Measurements from ENCODE around the gene MARK2.

Gene MARK2

GRCh38 chr11:63911440-63911839 lies 72.5 kb downstream of the MARK2 start:
- no peaks in the 10 kb centered on the region for H3K9me3 Mint-ChIP-seq
- no peak overlapping the region for H3K27ac Mint-ChIP-seq
- H3K4me1 Mint-ChIP-seq (ENCODE audit: low read depth): no peaks in the 10 kb centered on the region
- H3K27me3 Mint-ChIP-seq (ENCODE audit: low read depth): peaks cover 3% of the 10 kb centered on the region
- no peak overlapping the region for H3K4me3 Mint-ChIP-seq
- H3K36me3 Mint-ChIP-seq (ENCODE audit: low read depth): peaks cover 7% of the 10 kb centered on the region

DNA sequence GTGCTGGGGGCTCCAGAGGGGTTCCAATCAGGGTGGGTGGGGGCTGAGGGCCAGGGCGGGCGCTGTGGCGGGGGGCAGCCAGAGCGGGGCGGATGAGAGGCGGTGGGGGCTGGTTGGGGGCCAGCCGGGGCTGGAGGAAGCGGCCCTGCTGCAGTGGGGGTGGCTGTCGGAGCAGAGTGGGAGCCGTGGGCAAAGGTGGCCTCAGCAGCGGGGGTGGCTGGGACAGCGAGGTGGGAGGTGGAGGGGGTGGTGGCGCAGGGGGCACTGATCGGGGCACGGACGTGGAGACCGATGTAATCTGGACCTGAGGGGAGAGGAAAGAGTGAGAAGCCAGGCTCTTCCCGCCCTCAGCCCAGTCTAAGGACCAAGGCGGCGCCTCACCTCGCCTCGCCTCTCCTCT lies 73.0 kb downstream of the MARK2 start:
- H3K4me1 Mint-ChIP-seq (ENCODE audit: low read depth): no peaks in the 10 kb centered on the region
- H3K27ac Mint-ChIP-seq: no peak overlapping the region
- peaks cover 3% of the 10 kb centered on the region for H3K27me3 Mint-ChIP-seq (ENCODE audit: low read depth)
- no peaks in the 10 kb centered on the region for H3K9me3 Mint-ChIP-seq
- peaks cover 6% of the 10 kb centered on the region for H3K36me3 Mint-ChIP-seq (ENCODE audit: low read depth)
- no peak overlapping the region for H3K4me3 Mint-ChIP-seq

GRCh38 chr11:63912678-63913077 lies 73.8 kb downstream of the MARK2 start:
- Mint-ChIP-seq H3K4me1 (ENCODE audit: low read depth) (peaks cover 3% of the 10 kb centered on the region), H3K4me3 (no peak overlapping the region), H3K9me3 (no peaks in the 10 kb centered on the region), H3K27me3 (ENCODE audit: low read depth) (peaks cover 5% of the 10 kb centered on the region), H3K36me3 (ENCODE audit: low read depth) (peaks cover 6% of the 10 kb centered on the region), H3K27ac (no peak overlapping the region)

GRCh38 chr11:63913866-63914830 lies 75.2 kb downstream of the MARK2 start:
- no peaks in the 10 kb centered on the region for H3K9me3 Mint-ChIP-seq

DNA sequence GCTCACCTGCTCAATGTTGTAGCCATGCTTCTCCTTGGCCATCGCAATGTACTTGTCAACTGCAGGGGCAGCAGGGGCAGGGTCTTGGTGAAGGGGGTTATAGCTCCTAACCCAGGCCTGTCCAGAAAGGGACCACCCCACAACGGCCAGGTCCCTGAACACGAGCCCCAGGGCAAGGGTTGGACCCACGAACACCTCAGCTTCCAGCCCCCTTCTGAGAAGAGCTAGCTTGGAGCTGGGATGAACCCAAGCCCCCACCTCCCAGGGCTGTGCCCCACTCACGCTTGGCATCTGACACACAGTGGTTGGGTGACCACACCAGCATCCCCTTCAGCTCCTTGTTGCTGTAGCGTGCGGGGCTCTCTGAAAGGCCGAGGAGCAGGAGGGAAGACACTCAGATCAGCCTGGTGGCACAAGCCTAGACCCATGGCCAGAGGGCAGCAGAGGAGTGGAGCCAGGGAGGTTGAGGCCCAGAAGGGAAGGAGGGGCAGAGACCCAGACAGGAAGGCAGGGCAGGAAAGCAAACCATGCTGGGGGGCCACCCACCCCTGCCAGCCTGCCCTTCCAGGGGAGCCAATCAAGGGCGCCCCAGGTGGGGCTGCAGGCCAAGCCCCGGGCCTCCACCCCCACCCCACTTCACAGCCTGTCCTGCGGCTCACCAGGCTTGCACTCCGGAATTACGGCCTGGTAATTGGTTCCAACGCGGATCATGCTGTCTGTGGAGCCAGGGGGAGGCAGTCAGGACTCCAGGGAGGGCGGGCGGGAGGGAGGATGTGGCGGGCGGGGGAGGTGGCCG lies 76.2 kb downstream of the MARK2 start:
- H3K27ac Mint-ChIP-seq: no peak overlapping the region
- peak overlapping the region; percentile 42 for H3K4me3 Mint-ChIP-seq

More at GRCh38 chr11:63913866-63914830, 75.2 kb downstream of the MARK2 start:
- Mint-ChIP-seq H3K27me3 (ENCODE audit: low read depth) (peaks cover 14% of the 10 kb centered on the region), H3K4me1 (ENCODE audit: low read depth) (peaks cover 7% of the 10 kb centered on the region), H3K27ac (no peak overlapping the region), H3K36me3 (ENCODE audit: low read depth) (peaks cover 6% of the 10 kb centered on the region), H3K4me3 (no peak overlapping the region)

DNA sequence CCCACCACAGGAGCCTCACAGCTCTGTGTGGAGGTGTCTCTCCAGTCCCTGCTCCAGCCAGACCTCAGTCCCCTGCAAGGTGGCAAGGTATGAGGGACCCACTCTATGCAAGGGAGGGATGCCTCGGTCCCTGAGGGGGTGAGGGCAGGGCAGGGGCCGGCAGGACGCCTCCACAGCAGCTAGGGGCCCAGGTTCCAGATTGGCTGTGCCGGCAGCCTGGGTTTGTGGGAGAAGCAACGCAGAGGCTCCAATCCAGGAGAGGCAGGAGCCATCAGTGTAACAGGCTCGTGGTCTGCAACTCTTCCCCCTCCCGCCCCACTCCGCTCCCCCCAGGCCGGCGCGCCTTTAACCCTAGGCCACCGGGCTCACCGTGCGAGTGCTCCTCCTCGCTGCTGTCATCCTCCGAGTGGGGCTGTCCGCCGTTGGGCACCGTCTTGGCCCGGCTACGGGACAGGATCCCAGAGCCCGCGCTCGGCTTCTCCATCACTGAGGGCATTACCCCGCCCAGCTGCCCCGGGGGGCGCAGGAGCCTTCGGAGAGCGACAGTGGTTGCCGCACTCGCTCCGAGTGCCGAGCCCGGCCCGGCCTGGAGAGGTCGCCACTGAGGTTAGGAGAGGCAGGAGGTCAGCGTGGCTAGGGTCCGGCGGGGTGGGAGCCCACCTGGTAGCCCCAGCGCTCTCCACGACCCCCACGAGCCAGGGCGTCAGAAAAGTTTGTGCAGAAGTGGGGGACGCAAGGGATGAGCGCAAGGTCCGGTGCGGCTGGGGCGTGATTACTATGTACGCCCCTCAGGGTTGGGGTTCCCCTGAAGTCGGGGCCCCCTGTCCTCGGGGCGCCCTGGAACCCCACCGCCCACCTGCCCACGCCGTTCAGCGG lies 77.3 kb downstream of the MARK2 start:
- H3K4me1 Mint-ChIP-seq (ENCODE audit: low read depth): peaks cover 7% of the 10 kb centered on the region
- H3K27ac Mint-ChIP-seq: no peak overlapping the region
- peaks cover 14% of the 10 kb centered on the region for H3K27me3 Mint-ChIP-seq (ENCODE audit: low read depth)
- H3K36me3 Mint-ChIP-seq (ENCODE audit: low read depth): no peaks in the 10 kb centered on the region
- H3K9me3 Mint-ChIP-seq: no peaks in the 10 kb centered on the region
- peak overlapping the region; percentile 79 for H3K4me3 Mint-ChIP-seq

More for the DNA sequence above, 76.2 kb downstream of the MARK2 start:
- Mint-ChIP-seq H3K27me3 (ENCODE audit: low read depth) (peaks cover 14% of the 10 kb centered on the region), H3K36me3 (ENCODE audit: low read depth) (peaks cover 5% of the 10 kb centered on the region), H3K4me1 (ENCODE audit: low read depth) (peaks cover 7% of the 10 kb centered on the region), H3K9me3 (no peaks in the 10 kb centered on the region)

DNA sequence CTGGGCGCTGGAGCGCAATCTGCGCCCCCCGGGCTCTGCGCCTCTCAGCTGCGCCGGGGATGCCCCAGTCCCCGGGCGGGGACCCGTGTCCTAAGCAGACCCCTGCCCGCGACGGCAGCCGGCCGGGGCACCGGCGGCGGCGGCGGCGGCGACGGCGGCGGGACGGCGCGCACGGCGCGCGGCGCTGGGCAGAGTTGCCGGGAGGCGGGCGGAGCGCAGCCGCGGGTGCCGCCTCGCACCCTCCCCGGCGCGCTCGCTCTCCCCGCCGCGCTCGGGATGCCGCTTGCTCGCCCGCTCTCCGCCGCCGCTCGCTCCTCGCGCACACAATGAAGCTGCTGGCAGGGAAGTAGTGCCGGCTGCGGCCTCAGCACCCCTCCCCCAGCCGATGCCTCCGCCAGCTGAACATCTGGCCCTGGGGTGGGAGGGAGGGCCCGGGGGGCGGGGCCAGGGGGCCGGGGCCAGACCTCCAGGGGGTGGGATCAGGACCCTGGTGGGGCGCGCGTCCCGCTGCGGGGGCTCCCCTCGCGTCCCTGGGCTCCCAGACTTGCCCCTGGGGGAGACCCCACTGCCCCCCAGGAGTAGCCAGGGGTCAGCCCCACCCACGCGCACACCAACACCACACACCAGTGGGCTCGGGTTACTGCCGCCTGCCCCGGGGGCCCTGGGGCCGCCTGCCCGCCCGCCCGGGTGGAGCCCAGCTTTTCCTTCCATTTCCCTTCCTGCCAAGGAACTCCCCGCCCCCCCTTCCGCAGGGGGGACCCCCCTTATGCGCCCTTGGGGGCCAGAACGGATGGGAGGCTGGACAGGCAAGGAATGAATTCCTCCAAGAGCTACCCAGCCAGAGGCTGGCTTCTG lies 78.2 kb downstream of the MARK2 start, which contains the start of gene RCOR2:
Gene RCOR2 (minus strand): TSS at position 328 of the 855 bp plus-strand sequence. CDS start 708 bp downstream, outside the sequence.
- Mint-ChIP-seq H3K27me3 (ENCODE audit: low read depth) (peaks cover 17% of the 10 kb centered on the region), H3K4me1 (ENCODE audit: low read depth) (peaks cover 7% of the 10 kb centered on the region), H3K36me3 (ENCODE audit: low read depth) (no peaks in the 10 kb centered on the region), H3K27ac (no peak within 1 kb of the TSS), H3K9me3 (no peaks in the 10 kb centered on the region), H3K4me3 (peak within 1 kb of the TSS; percentile 79)

DNA sequence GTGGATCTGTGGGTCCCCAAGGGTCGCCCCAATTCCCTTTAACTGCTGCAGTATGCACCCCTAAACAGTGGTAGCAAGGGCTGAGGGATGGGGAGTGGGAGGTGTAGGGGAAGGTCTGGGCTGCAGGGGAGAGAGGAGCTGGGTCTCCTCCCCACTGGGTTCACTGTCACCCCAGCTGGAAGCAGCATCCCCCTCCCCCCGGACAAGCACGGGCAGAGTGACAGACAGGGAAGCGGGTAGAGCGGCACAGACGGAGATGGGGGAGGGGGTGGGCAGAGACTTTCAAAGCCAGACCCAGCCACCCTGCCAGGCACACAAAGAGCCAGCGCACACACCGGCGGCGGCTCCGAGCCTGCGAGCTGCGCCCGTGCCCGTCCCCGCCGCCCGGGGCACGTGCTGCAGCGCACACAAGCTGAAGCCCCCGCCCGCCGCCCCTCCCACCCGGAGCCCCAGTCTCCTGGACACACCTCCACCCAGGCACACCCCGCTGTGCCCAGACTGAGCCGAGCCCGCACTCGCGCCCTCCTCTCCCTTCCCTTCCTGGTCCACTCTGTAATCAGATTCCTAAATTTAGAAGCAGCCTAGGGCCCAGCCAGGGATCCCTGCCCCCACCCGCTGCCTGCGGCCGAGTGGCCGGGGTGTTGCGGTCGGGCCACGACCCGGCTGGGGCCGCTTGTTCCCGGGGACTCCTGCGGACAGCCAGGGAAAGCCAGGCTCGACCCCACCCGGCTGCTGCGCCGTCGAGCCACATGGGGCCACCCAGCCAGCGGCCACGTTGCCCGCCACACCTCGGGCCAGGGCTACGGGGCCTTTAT lies 79.0 kb downstream of the MARK2 start:
- no peaks in the 10 kb centered on the region for H3K36me3 Mint-ChIP-seq (ENCODE audit: low read depth)
- H3K27ac Mint-ChIP-seq: no peak overlapping the region

DNA sequence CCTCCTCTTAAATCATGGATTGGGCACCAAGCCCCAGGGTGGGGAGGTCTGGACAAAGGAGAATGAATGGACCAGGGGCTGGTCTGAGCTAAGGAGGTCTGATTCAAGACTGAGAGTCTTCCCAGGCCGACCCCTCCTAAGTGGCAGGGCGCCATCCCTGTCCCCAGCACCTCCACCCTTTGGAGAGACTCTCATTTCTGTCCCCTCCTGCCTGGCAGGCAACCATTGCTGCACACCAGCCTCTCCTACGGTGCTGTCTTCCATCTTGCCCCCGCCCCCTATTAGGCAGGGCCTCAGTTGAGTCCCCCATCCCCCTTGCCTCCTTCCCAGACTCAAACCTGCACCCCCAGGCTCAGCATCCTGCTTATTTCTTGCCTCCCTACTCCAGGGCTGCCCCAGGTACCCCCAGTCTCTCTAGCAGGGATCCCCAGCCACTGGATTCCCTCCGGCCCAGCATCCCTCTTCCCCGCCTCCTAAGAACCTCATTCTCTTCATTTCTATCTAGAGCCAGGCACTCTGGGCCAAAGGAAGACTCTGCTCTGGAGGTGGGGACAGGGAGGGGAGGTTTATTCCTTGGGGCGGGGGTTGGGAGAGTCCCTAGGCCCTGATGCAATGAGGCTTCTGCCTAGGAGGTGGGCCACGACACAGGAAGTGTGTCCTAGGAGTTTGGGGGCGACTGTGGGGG lies 79.7 kb downstream of the MARK2 start:
- peaks cover 7% of the 10 kb centered on the region for H3K4me1 Mint-ChIP-seq (ENCODE audit: low read depth)

More for the DNA sequence above, 79.0 kb downstream of the MARK2 start:
- H3K27me3 Mint-ChIP-seq (ENCODE audit: low read depth): peaks cover 26% of the 10 kb centered on the region
- peak overlapping the region; percentile 14 for H3K4me3 Mint-ChIP-seq
- peaks cover 7% of the 10 kb centered on the region for H3K4me1 Mint-ChIP-seq (ENCODE audit: low read depth)
- H3K9me3 Mint-ChIP-seq: no peaks in the 10 kb centered on the region

DNA sequence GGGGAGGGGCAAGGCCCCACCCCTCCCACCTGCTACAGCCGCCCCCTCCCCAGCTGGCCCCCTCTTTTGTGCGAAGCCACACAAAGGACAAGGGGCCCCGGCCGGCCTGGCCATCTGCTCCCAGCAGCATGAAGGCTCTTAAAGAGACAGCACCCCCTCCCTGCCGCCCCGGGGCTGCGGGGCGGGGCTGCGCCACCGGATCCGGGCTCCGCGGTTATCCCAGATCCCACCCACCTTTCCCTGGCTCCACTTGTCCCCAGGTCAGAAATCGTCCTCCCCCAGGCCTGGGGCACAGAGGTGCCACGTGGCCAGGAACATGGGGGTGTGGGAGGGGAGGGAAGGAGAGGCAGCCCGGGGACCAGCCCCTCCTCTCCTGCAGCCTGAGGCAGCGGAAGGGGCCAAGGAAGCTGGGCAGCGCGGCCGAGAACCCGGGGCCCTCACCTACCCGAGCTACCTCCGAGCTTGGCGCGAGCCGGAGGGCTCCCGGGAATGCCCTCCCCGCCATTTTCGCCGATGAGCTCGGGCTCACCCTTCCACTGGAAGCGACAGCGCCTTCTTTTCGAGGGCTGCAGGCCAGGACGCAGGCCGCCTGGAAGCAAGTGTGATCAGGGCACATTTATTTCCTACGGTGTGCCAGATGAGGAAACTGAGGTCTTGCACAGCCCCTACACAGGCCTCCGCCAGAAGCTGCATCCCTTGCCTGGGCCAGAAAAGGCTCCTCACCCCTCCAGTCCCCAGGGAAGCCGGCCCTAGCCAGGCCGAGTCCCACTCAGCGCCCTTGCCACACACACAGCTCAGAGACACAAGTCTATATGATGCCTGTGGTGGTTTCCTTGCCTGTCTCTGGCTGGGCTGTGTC lies 80.6 kb downstream of the MARK2 start:
- Mint-ChIP-seq H3K9me3 (no peaks in the 10 kb centered on the region), H3K27me3 (ENCODE audit: low read depth) (peaks cover 34% of the 10 kb centered on the region), H3K36me3 (ENCODE audit: low read depth) (no peaks in the 10 kb centered on the region), H3K4me3 (no peak overlapping the region), H3K4me1 (ENCODE audit: low read depth) (peaks cover 7% of the 10 kb centered on the region), H3K27ac (no peak overlapping the region)

More for the DNA sequence above, 79.7 kb downstream of the MARK2 start:
- Mint-ChIP-seq H3K9me3 (no peaks in the 10 kb centered on the region), H3K36me3 (ENCODE audit: low read depth) (no peaks in the 10 kb centered on the region), H3K27ac (peak overlapping the region; percentile 26), H3K4me3 (peak overlapping the region; percentile 50), H3K27me3 (ENCODE audit: low read depth) (peaks cover 32% of the 10 kb centered on the region)

DNA sequence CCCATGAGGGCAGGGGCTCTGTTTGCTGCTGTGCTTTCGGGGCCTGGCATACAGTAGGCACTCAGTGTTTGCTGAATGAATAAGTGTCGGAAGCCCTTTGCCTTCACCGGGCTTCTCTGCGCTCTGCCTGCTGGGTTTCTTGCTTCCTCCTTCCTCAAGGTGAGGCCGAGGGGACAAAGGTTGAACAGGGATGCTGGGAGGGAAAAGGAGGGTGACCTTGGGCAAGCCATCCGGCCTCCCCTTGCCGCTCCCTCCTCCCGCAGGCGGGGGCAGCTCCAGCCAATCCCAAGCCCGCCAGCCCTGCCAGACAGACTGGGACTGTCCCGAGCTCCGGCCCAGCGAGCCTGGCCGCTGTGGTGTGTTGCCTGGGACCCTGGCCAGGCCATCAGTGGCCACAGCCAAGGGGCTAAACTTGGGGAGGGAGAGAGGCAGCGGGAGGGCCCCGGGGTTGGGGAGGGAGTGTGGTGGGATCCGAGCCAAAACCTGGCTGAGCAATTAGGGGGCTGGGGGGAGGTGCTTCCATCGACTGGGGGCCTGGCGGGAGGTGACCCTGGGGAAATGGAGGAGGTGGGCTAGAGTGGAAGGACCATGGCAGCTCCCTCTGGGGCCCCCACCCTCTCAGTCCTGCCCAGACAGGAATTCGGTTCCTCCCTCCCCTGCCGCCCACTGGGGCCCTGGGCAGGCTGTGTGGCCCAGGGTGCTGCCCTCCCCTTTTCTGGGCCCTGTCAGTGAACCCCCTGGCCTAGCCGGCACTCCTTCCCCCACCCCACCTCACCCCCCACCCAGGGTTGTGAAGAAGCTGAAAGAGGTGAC lies 81.4 kb downstream of the MARK2 start:
- H3K27ac Mint-ChIP-seq: no peak overlapping the region
- H3K9me3 Mint-ChIP-seq: no peaks in the 10 kb centered on the region
- peaks cover 36% of the 10 kb centered on the region for H3K27me3 Mint-ChIP-seq (ENCODE audit: low read depth)
- no peak overlapping the region for H3K4me3 Mint-ChIP-seq
- H3K4me1 Mint-ChIP-seq (ENCODE audit: low read depth): peaks cover 7% of the 10 kb centered on the region
- no peaks in the 10 kb centered on the region for H3K36me3 Mint-ChIP-seq (ENCODE audit: low read depth)
